ENCODE data around the gene TSR3.

TSR3 gene

DNA sequence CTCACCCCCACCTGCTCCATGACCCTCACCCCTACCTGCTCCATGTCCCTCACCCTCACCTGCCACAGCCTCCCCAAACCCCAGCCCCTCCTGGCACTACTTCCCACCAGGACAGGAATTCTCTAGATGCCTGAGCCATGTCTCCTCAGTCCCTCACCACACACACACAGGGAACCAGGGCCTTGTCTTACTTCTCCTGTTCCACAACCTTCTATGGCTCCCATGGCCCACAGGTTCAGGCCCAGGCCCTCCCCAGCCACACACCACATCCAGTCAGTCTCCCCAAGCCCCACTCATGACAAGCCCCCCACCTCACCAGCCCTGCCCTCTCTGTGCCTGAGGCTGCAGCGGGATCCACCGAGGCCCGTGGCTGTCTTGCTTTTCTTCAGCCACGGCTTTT is 45.3 kb downstream of the TSR3 start:
- no peak for DNase-seq

DNA sequence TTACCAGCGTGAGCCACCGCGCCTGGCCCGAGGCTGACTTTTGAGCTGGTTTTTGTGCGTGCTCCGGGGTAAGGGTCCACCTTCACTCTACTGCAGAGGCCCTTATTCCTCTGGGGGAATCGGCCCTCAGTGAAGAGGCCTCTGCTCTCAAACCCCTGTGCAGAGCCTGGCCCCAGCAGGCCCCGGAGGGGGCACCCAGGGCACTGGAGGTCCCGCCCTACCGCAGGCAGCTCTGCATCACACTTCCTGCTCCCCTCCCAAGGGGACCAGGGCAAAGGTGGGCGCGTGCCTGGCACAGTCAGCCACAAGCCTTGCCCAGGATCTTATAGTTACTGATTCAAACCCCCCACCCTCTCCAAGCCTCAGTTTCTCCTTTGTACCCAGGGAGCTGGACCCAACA is 45.9 kb downstream of the TSR3 start:
- no peak for DNase-seq

DNA sequence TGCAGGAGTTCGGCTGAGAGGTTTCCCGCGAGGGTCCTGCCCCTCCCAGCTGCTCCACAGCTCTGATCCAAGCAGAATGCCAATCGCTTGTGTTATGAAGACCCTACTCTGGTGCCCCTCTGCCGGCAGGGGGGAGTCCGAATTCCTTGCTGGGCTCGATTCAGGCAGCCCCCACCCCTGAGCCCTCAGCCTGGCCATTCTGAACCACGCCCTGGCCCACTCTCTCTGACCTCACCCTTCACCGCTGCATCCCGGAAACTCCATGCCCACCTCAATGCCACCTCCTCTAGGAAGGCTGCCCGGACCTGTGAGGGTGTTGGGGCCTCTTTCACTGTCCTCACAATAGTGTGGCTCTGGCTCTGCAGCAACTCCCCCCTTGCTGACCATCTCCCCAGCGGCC is 50.1 kb downstream of the TSR3 start:
- no peak for DNase-seq

DNA sequence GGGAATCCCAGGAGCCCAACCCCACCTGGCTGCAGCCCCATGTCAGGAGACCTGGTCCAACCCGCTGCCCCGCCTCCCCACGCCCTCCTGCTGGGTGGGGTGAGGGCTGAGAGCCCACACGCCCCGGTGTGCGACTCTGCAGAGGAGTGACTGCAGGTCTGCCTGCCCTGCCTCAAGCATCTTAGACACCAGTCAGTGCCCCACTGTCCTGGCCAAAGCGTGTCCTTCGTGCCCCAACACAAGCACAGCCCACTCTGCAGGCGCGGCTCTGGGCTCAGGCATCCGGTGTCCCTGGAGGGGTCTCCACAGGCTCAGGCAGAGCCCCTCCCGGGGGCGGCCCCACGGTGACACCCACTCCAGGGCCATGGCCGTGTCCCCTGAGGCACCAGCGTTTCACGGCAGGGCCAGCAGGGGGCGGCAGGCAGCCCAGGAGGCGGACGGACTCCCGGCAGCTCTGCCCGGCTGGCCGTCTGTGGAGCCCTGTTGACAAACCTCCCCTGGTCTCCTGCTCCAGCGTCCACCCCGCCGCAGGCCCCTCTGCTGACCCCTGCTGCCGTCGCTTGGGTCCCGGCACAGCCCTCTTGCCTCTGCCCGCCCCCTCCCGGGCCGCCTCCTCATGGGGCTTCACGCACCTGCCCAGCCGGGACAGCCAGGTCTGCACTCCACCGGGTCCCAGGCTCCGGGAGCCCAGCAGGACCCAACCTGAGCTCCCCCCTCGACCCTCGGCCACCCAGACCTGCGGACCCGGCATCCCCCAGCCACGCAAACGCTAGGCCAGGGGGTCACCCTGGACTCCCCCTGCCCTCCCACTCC is 50.8 kb downstream of the TSR3 start:
- peak; percentile 82 for DNase-seq

DNA sequence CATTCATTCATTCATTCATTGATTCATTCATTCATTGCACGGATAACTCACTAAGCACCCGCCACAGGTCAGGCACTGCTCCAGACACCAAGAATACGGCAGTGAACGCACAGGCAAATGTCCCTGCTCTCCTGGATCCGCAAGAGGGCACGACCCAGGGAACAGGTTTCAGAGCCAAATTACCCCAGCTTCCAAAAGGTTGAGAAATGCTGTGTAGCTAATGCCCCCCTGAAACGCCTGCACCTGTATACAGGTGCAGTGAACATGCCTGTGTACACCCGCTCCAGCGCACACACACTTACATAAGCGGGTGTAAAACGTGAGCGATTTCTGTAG is 51.8 kb downstream of the TSR3 start:
- DNase-seq, result no peak

Measured in OCI-M1 (cell line).